ENCODE data around the gene PCMT1. TPM values are rescaled to one million over a fixed set of nuclear protein-coding genes. Genes with fewer than 3 reads are reported as not detected.

Gene PCMT1
- total and polyA plus RNA-seq, 9 of the 15 experiments (the other 6 are each of a cell fraction or from before 2014, with no cell fraction given), result 217 to 541 (median 327) TPM

- FAIRE-seq, result no peak
- no peak for TF ChIP-seq ETV6 (IDR thresholded peaks at IDR 0.05; ENCODE audit: borderline replicate concordance in 1 of 2, low read depth in 2 of 2, low read length in 1 of 2)
- TF ChIP-seq ETV6 (CRISPR knock-in tag; IDR thresholded peaks at IDR 0.05; ENCODE audit: borderline replicate concordance), result no peak
- no peak for TF ChIP-seq HEY1 (CRISPR knock-in tag; IDR thresholded peaks at IDR 0.05; ENCODE audit: borderline replicate concordance)
- no peak for TF ChIP-seq NFYB (IDR thresholded peaks at IDR 0.05; ENCODE audit: extremely low read depth, insufficient read length)
- no peak for TF ChIP-seq E2F8 (IDR thresholded peaks at IDR 0.05; ENCODE audit: low read depth, partially characterized antibody)
- no peak for TF ChIP-seq BRD4 (IDR thresholded peaks at IDR 0.05)
- TF ChIP-seq BRF2 (IDR thresholded peaks at IDR 0.05; ENCODE audit: borderline replicate concordance, insufficient read depth, insufficient read length), result no peak
Observed at GRCh38 chr6:149729824-149730223, 19.7 kb upstream of the PCMT1 start.

More at GRCh38 chr6:149729824-149730223, 19.7 kb upstream of the PCMT1 start:
- H3K27me3 ChIP-seq (ENCODE audit: control insufficient read depth in 2 of 2, insufficient read depth in 2 of 2, low read length in 2 of 2), result no peaks in the 10 kb centered on the region
- H3K9me3 ChIP-seq (replicated peaks; ENCODE audit: control insufficient read depth, insufficient read depth, low read depth, low read length), result no peaks in the 10 kb centered on the region
- H3K36me3 ChIP-seq (ENCODE audit: control insufficient read depth, insufficient read depth, low read length), result peaks cover 86% of the 10 kb centered on the region
- H3K4me3 ChIP-seq, result no peak overlapping the region
- 91% methylated on average over 8 of the region's 8 CpGs for WGBS (ENCODE audit: insufficient coverage, low coverage, missing lambda C conversion rate)
- intact Hi-C loops (cut with micrococcal nuclease), result no loop called here
- in situ Hi-C loops (cut with MboI), result loop anchor here (10.0 kb wide), 1 partner anchor 195 kb away; the partner anchor contains the start of gene RAET1G
- no peak overlapping the region for H3K4me2 ChIP-seq (ENCODE audit: insufficient read depth, low read length)
- no peak overlapping the region for H2AFZ ChIP-seq (ENCODE audit: low read depth, low read length)
- DNase-seq (ENCODE audit: extremely low read depth in 1 of 4, low spot score in 3 of 4) (no peak), ATAC-seq (no peak)
- CTCF ChIA-PET (ENCODE audit: low intra/inter-chr PET ratio), result no interaction called here
- peaks cover 16 to 37% of the 10 kb centered on the region in 2 experiments for H3K4me1 ChIP-seq (replicated peaks in 1 of 2; ENCODE audit: control insufficient read depth in 2 of 2, insufficient read depth in 2 of 2, low read length in 2 of 2)
- H4K20me1 ChIP-seq (replicated peaks; ENCODE audit: control insufficient read depth, insufficient read depth, low read length), result no peaks in the 10 kb centered on the region
- BruUV-seq (replicated peaks), result no TSS peak
- POLR2A ChIA-PET, result interaction anchor here (1.0 to 2.7 kb wide), 3 partner anchors 12 to 20 kb away, joined by 3 to 11 read pairs (median 3); partner anchors contain the start of genes LATS1, NUP43 and PCMT1
- H3K79me2 ChIP-seq (ENCODE audit: control insufficient read depth, insufficient read depth, low read length), result peaks cover 14% of the 10 kb centered on the region; the same call in 2 of the 3 replicates
- H3K9ac ChIP-seq (ENCODE audit: insufficient read depth in 1 of 2, low read depth in 2 of 2, low read length in 2 of 2), result peak overlapping the region in 1 of 2 experiments; percentile 64; a peak in 1 of 4 replicates
- H3K9me1 ChIP-seq (ENCODE audit: control insufficient read depth, insufficient read depth, low read length), result no peaks in the 10 kb centered on the region
- H3K27ac ChIP-seq (ENCODE audit: extremely low read depth, low read depth, low read length), result peak overlapping the region; percentile 95
